Right lobe of liver (tissue), 4 donors: Measurements from ENCODE around the gene MAMLD1.

Experiments
- POLR2A ChIP-seq: fragments of 450-650 bp; IDR thresholded peaks from one replicate; pipeline ENCODE4 v1.6.1; 2017; ENCODE audit warnings: antibody characterized with exemption, mild to moderate bottlenecking
- TF ChIP-seq, protein P1 (sequence below), 4 donors: fragments of 200-600 bp in 3 of 4; fragments of 450-650 bp in 1 of 4; IDR thresholded peaks; one replicate each; pipeline versions ENCODE4 v1.5.1 to v1.8.0; 2016 to 2022; ENCODE audit warnings: antibody characterized with exemption in 4 of 4, mild to moderate bottlenecking in 2 of 4
- donor health status: DM: no; HTN: no; CAD: no.
- donor health status: DM: no; HTN: no; CAD: no.
- donor health status: DM: no; HTN: yes; CAD: no.

DNA sequence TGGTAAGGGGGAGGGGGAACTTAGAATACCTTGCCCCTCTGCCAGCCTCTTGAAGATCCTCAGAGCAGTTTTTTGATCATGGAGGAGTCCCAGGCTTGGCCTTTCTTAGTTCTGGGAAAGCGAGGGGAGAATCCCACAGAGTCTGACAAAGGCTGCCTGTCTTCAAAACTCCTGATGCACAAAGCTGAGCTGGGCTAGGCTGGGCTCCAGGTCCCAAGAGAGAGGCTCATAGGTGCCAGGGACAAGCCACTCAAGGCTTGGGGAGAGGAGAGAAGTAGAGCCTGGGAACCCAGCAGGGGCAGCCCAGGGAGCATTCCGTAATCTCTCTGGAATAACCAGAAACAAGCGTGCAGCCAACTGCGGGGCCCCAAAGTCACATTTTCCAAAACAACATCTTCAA is 168.3 kb downstream of the MAMLD1 start:
- TF ChIP-seq, protein P1, sequence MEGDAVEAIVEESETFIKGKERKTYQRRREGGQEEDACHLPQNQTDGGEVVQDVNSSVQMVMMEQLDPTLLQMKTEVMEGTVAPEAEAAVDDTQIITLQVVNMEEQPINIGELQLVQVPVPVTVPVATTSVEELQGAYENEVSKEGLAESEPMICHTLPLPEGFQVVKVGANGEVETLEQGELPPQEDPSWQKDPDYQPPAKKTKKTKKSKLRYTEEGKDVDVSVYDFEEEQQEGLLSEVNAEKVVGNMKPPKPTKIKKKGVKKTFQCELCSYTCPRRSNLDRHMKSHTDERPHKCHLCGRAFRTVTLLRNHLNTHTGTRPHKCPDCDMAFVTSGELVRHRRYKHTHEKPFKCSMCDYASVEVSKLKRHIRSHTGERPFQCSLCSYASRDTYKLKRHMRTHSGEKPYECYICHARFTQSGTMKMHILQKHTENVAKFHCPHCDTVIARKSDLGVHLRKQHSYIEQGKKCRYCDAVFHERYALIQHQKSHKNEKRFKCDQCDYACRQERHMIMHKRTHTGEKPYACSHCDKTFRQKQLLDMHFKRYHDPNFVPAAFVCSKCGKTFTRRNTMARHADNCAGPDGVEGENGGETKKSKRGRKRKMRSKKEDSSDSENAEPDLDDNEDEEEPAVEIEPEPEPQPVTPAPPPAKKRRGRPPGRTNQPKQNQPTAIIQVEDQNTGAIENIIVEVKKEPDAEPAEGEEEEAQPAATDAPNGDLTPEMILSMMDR (IDR thresholded peaks at IDR 0.05) = no peak
- TF ChIP-seq POLR2A = no peak
